ENCODE data around the gene GAS2L3.
A peak's percentile ranks its signal among the peaks of the same experiment; 100 is the strongest.
"Not testable (repeated sequence)": the region's sequence is repeated elsewhere in the genome, so short reads cannot be mapped to it uniquely, and the experiment has no call there.

The GAS2L3 gene

DNA sequence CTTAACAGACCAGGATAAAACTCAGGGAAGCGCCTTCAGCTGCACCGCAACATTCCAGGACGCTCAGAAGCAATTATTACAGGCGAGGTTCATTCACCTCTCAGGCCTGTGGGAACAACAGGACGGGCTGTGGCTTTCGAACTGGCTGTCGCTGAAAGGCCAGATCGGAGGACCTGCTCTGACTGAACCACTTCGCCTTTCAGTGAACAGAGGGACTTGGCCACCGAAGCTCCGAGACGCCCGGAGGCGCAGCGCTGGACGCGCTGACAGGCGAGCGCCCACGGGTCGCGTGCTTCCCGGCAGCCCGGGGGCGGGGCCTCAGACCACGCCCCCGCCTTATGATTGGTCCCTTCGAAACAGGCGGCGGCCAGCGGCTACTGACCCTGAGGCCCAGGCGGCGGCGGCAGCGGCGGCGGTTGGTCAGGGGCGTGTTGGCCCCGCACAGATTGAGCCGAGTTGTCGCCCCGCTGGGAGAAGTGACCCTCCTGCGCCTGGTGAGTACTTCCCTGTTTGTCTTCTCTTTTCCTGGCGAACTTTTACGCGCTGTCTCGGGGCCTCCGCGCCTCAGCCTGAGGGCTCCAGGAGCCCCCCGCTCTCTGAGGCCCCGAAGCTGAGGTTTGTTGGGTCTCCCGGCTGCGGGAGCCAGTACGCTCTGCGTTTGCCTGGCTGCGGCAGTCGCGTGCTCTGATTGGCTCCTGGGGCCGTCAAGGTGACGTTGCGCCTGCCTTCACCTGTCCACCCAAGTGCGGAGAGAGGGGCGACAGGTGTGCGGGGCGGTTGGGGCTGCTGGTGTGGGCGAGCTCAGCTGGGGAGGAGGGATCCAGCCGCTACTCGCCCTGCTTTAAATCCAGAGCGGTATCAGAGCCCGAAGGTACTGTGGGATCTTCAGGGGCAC, at the start of gene GAS2L3:
TSS of gene GAS2L3 (plus strand) at position 393 of the 895 bp plus-strand sequence. CDS start 21,221 bp downstream, outside the sequence.
- peak; percentile 66 for DNase-seq (ENCODE audit: low read depth)

DNA sequence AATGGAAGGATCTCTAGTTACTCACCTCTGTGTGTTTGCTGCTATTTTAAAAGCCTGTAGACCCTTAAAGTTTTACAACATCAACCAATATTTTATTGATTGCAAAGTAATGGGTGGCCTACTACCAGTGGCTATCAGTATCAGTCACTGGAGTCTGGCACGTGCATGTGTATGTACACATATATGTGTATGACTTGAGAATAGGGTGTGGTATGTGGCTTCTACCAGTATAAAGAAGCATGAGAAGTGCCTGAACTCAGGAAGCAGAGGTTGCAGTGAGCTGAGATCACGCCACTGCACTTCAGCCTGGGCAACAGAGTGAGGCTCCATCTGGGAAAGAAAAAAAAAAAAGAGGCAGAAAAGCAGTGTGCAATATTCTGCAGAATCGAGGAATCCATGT, 45.5 kb upstream of the GAS2L3 start:
- DNase-seq (ENCODE audit: low read depth) = no peak

DNA sequence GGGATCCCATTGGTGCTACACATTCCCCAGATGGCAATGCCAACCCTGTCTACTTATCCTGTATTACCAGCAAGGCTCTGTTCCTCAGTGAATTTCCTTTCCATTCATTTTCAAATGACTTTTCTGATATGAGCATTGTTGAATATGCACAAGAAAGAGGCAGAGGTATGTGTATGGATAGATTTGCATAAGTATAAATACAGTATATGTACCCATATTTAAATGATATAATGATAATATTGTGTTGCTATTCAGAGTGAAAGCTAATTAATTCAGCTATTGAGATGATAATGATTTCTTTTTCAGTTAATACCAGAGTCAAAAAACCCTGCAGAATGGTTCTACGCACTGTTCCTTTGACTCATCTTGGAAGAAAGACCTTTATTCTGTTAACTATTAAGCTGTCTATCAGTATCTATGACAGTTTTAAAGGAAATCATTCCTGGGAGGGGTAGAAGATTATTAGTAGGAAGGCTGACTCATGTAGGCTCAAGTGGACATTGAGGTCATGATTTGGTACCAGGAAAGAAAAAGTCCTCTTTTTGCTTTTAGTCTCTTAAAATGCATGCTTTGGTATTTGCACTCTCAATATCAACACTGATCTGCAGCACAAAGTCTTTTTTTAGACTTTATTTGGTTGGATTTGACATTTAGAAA, 44.9 kb upstream of the GAS2L3 start:
- no peak for DNase-seq (ENCODE audit: low read depth)

DNA sequence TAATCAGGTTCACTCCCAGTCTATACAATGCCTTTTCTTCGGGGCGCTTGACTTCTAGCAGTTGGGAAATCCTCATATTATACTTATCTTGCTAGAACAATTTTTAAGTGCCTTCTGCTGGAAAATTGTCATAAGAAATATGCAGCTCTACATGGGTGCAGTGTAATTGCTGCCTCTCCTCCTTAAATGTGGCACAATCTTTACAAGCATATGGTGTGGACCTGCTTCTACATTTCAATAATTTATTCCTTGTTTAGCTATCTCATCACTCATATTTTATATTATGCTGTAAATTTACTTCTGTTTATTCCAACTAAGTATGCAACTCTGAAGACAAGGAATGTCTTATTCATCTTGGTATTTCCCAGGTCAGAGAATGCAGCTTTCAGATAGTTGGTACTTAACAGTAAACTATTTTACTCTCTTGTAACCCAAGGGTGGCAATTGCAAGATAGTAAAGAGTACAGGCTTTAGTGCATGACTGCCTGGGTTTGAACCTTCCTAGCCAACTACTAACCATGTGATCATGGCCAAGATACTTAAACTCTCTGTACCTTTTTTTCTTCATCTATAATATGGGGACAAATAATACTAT, 43.6 kb upstream of the GAS2L3 start:
- no peak for DNase-seq (ENCODE audit: low read depth)

DNA sequence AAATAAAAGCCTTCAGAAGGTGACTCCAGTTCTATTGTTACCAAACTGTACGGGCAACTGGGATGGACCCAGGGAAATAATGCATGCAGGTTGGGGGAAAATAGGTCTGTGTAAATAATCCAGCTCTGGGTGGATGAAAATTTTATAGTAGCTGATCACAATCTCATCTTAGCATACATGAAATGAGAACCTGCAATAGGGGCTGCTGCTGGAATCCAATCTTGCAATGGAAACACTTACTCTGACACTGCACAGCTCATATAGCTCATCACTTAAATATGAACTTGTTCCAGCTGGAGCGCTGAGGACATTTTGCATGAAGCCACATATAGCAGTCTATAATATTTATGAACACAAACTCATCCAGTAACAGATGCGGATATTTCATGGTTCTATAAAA, 40.1 kb upstream of the GAS2L3 start:
- DNase-seq (ENCODE audit: low read depth) = no peak

DNA sequence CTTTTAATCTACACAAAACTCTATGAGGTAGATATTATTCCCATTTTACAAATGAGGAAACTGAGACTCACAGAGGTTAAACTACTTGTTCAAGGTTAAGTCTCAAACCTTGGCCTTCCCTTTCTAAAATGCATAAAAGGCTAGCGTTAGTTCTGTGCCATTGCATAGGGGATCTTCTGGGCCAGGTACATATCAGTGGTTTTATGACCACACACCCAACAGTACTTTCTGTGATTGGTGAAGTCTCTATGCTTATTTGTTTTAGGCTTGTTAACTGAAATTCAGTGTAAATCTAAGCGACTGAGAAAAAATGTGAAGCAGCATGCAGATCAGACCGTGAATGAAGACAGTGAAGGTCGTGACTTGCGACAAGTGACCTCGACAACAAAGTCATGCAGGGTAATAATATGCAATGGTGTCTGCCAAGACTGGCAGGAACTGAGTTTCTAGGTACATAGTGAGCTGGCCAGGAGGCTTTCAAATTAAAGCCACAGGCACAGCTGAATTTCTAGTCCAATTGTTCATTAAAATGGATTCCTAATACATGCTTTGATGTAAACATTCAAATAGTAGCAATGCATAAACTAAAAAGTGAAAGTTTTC, 38.8 kb upstream of the GAS2L3 start:
- DNase-seq (ENCODE audit: low read depth) = no peak

DNA sequence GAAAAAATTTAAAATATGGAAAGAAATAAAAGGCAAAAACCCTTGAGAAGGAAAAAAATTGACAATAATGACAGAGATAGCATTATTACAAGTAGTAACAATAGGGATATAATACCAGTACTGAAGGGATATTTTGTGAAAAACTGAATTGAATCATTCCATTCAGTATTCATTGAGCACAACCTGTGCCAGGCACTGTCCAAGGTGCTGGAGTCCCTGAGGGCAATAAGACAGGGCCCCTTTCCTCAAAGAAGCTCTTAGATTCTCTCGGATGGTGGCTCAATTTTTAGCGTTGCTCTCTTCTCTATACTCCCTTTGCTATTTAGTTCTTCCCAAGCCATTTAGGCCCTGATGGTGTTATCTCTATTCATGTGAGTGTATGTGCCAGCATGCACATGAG, 34.3 kb upstream of the GAS2L3 start:
- DNase-seq (ENCODE audit: low read depth) = no peak

DNA sequence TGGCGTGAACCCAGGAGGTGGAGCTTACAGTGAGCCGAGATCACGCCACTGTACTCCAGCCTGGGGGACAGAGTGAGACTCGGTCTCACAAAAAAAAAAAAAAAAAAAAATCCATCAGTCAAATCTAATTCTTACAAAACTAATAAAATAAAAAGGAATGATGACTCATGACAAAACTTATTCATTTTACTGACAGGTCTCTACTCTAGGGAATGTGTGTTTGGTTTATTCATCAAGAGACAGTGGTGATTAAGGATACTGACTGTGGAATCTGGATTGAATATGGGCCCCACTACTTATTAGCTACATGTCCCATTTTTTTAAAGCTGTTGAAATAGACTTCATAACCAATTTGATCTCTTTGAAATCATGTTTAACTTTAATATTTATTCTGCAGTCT, 29.3 kb upstream of the GAS2L3 start:
- DNase-seq (ENCODE audit: low read depth) = no peak

DNA sequence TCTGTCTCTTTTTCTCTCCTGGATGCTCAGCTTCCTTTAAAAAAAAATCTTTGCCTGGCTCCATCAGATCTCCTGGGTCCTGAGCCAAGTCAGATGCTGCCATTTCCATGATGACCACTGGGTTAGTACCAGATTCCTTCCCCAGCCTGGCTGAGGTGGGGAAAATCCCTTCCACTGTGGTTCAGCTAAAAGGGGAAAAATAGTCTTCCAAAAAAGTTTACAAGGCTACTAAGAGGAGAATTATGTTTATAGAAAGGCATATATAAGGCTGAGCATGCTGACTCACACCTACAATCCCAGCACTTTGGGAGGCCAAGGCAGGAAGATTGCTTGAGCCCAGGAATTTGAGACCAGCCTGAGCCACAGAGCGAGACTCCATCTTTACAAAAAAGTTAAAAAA, 28.4 kb upstream of the GAS2L3 start:
- no peak for DNase-seq (ENCODE audit: low read depth)

DNA sequence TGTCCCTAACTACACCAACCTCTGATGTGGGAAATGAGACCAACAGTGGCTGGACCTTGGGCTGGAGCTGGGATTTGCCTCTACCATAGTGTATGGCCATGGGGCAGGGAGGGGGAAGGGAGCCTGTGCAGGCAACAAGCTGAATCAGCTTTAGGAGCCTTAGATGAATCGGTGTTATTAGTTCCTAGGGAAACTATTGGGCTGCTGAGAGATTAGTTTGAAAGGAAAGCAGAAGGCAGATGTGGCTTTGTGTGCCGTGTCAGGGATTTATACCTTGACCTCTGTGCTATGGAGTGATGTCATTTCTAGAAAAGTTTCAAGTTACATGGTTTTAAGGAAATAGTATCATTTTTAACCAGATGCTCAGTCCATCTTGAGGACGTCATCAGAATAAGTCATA, 19.5 kb upstream of the GAS2L3 start:
- DNase-seq (ENCODE audit: low read depth) = no peak

DNA sequence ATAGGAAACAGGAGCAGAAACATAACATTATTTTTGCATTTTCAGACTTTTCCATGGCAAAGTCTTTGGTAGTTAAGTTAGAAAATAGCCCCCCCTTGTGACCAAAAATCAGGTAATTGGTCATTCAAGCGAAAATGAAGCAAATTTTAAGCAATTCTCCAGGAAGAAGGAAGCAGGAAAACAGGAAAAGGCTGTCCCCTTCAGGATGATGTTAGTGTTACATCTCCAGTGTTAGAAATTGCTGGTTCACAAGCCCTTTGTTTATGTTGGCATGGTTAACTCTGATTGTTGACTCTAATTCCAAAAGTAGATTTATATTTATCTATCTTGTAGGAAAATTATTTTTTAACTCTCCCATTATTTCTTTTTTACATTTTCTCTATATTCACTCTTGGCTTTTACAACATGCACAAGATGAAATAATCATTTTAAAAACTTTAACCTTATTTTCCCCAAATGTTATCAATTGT, 18.8 kb upstream of the GAS2L3 start:
- DNase-seq (ENCODE audit: low read depth) = peak; percentile 64

DNA sequence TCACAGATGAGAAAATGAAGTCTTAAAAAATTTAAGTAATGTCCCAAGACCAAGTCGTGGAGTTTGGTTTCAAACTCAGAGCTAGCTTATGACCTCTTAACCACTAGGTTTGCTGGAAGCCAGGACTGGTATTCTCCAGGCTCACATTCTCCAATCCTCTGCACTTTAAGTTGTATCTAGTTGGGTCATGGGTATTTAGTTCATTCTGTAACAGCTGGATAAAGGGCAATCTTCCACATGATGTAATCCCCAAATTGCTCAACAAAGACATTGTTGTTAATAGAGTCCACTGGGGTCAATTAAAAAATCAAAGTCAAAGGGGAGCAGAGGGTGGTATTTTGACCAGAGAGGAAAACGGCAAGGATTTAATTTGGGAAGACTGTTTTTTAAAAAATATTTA, 17.8 kb upstream of the GAS2L3 start:
- DNase-seq (ENCODE audit: low read depth) = no peak

DNA sequence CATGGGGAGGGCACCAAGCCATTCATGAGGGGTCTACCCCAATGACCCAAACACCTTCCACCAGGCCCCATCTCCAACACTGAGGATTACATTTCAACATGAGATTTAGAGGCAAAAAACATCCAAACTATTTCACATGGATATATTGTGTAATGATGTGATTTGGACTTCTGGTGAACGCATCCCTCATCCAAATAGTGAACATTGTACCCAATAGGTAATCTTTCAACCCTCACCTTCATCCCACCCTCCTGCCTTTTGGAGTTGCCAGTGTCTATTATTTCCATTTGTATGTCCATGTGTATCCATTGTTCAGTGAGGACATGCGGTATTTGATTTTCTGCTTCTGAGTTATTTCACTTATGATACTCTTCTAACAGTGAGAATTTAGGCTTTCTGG, 16.1 kb upstream of the GAS2L3 start:
- no peak for DNase-seq (ENCODE audit: low read depth)

DNA sequence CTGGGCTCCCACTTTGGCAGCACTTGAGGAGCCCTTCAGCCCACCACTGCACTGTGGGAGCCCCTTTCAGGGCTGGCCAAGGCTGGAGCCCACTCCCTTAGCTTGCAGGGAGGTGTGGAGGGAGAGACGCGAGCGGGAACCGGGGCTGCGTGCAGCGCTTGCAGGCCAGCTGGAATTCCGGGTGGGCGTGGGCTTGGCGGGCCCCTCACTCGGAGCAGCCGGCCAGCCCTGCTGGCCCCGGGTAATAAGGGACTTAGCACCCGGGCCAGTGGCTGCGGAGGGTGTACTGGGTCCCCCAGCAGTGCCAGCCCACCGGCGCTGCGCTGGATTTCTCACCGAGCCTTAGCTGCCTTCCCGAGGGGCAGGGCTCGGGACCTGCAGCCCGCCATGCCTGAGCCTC, 14.2 kb upstream of the GAS2L3 start:
- DNase-seq (ENCODE audit: low read depth) = not testable (repeated sequence)

DNA sequence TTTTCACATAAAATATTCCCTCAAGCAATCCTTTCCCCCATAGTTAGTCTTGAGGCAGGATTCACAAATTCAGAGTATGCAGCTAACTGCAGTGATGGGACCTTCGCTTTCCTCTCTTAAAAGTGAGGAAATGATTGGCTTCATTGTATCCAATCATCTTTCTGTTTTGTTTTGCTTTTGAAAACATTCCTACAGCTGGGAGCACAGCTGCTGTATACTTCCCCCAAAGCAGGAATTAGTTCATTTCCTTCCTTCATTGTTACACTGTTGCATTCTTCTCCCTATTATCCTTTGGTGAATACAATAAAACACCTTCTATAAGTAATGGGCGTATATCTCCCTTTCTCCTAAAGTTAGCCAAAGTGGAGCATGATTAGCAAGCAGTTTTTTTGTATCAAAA, 9.4 kb upstream of the GAS2L3 start:
- no peak for DNase-seq (ENCODE audit: low read depth)

DNA sequence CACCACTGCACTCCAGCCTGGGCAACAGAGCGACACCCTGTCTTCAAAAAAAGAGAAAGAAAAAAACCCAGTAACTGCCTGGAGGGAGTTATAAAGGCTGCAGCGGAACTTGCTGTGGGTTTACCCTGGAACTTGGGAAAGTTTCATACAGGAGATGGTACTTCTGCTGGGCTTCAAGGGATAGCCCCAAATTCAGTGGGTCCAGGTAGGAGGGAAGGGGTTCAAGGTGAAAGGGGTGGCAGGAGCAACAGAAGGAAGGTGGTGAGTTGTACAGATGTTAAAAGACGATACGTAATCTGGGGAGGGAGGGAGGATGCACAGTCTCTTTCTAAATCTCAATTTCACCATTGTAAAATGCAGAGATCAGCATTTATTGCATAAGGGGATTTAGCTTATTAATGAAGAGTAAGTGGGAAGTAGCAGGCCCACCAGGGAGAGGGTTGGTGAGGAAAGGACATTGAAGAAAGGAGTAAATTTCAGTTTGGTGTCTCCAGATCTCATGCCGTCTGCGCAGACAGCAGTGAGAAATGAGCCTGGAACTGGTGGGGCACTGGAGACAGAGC, 8.5 kb upstream of the GAS2L3 start:
- no peak for DNase-seq (ENCODE audit: low read depth)

DNA sequence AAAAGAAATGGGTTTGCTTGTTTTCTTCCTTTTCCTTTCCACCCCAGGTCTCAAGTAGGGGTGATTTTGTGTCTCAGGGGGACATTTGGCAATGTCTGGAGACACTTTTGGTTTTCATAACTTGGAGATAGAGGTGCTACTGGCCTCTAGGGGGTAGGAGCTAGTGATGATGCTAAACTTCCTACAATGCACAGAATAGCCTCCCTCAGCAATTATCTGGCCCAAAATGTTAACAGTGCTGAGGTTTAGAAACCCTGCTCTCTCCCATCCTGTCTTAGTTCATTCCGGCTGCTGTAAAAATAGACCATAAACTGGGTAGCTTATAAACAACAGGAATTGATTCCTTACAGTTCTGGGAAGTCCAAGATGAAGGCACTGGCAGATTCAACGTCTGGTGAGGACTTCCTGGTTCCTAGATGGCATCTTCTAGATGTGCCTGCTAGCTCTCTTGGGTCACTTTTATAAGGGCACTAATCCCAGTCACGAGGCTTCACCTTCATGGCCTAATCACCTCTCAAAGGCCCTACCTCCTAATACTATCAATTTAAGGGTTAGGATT, 7.4 kb upstream of the GAS2L3 start:
- DNase-seq (ENCODE audit: low read depth) = no peak

DNA sequence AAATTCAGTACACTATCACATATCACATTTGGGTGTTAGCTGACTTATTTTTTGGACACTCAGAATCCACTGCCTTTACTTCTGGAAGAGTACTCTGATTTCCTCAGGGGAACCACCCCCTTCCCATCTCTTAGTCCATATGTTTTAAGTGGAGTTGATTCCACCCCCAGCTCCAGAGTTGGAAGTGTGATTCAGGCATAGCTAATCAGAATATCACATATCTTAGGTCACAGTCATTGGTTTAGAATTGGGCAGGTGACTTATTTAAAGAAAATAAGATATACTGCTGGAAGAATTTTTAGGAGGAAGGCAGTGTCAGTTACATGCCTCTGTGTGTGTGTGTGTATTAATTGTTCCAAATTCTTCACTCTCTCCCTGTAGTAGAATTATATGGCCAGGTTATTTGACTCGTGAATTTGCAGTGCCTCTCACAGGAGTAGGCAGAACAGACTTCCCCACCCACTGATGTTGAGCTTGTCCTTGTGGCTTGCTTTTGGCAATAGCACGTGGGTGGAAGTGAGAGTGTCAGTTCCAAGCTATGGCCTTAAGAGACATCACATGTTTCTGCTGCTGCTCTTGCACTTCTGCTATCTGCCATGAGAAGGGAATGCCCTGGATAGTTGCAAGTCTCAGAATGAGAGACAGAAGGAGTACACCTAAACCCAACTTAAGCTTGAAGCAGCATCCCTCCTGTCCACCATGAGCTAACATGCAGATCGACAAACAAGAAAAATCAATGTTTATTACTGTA, 6.4 kb upstream of the GAS2L3 start:
- DNase-seq (ENCODE audit: low read depth) = no peak

DNA sequence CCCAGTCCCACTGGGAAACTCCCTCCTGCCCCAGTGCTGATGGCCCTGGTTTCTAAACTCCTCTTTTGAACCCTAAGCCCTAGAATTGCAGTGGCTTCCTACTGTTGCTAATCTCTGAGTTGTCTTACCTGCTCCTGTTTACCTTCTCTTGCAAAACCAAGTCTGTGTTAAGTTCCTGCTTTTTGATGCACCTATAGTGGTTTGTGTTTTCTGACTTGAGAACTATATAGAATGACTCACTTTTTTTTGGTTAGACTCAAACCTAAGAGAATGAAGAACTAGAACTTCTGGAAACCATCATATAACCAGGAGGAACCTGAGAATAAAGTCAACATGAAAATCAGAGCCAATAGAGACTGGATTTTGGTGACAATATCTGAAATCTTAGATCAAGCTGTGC, 5.5 kb upstream of the GAS2L3 start:
- DNase-seq (ENCODE audit: low read depth) = no peak

DNA sequence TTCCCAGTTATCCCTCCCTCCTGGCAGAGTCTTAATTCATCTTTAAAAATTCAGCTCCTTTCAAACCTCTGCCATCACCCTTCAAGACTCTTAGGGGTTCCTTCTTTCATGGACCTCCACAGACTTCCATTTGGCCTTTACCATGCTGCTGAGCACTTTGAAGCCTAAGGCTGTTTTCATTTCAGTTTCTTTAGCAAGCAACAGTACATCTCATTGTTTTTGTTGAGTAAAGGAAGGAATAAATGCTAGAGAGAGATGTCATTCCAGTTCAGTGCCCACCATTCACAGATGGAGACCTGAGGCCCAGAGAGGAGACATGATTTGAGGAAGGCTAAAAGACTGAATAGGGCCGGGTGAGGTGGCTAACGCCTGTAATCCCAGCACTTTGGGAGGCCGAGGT, 1.3 kb upstream of the GAS2L3 start:
- no peak for DNase-seq (ENCODE audit: low read depth)
